HEK293T (cell line): ENCODE results near the gene LGMN.

ENCODE experiments used
- CTCF ChIA-PET: fragments of 350-600 bp; formaldehyde crosslinking; extraction: SDS; loops from one replicate; lab custom pipeline; 2021; ENCODE audit warnings: antibody characterized with exemption, inconsistent platforms; lab: Yijun Ruan, JAX
- POLR2A ChIA-PET: fragments of 350-600 bp; formaldehyde crosslinking; extraction: SDS; loops from one replicate; lab custom pipeline; 2020; ENCODE audit warnings: antibody characterized with exemption, inconsistent platforms; lab: Yijun Ruan, JAX
- DNase-seq: peaks from one replicate; pipeline ENCODE4 v3.0.0; 2012; ENCODE audit warnings: mixed read lengths; ENCODE audit errors: extremely low spot score
- ARNT ChIP-seq: fragments of 450-650 bp; IDR thresholded peaks from 2 replicates; pipeline ENCODE4 v1.6.1; 2017; ENCODE audit warnings: mild to moderate bottlenecking
- BHLHE40 ChIP-seq: fragments of 450-650 bp; IDR thresholded peaks from 2 replicates; pipeline ENCODE4 v1.6.1; 2016; ENCODE audit warnings: mild to moderate bottlenecking, moderate library complexity, borderline replicate concordance
- CTBP1 ChIP-seq: fragments of 450-650 bp; IDR thresholded peaks from 2 replicates; pipeline ENCODE4 v1.6.1; 2016; ENCODE audit warnings: borderline replicate concordance
- ELF4 ChIP-seq: fragments of 450-650 bp; IDR thresholded peaks from 2 replicates; pipeline ENCODE4 v1.6.1; 2017; ENCODE audit warnings: antibody characterized with exemption
- FOXA1 ChIP-seq: fragments of 450-650 bp; IDR thresholded peaks from 2 replicates; pipeline ENCODE4 v1.6.1; 2016; ENCODE audit warnings: mild to moderate bottlenecking
- FOXK2 ChIP-seq: fragments of 450-650 bp; IDR thresholded peaks from 2 replicates; pipeline ENCODE4 v1.6.1; 2016; ENCODE audit warnings: mild to moderate bottlenecking
- FOXM1 ChIP-seq: fragments of 450-650 bp; IDR thresholded peaks from 2 replicates; pipeline ENCODE4 v1.6.1; 2017; ENCODE audit warnings: mild to moderate bottlenecking, borderline replicate concordance
- HDGF ChIP-seq: fragments of 450-650 bp; IDR thresholded peaks from 2 replicates; pipeline ENCODE4 v1.6.1; 2017; ENCODE audit warnings: antibody characterized with exemption, borderline replicate concordance
- L3MBTL2 ChIP-seq: fragments of 450-650 bp; conservative IDR thresholded peaks from 2 replicates; pipeline ENCODE4 v1.6.1; 2016; ENCODE audit warnings: mild to moderate bottlenecking
- LEF1 ChIP-seq: fragments of 450-650 bp; IDR thresholded peaks from 2 replicates; pipeline ENCODE4 v1.6.1; 2017; ENCODE audit warnings: mild to moderate bottlenecking, borderline replicate concordance
- NFRKB ChIP-seq: fragments of 450-650 bp; IDR thresholded peaks from 2 replicates; pipeline ENCODE4 v1.6.1; 2016; ENCODE audit warnings: mild to moderate bottlenecking, moderate library complexity
- PKNOX1 ChIP-seq: fragments of 450-650 bp; IDR thresholded peaks from 2 replicates; pipeline ENCODE4 v1.6.1; 2016
- SP1 ChIP-seq: fragments of 450-650 bp; IDR thresholded peaks from 2 replicates; pipeline ENCODE4 v1.6.1; 2017
- SUZ12 ChIP-seq: fragments of 450-650 bp; IDR thresholded peaks from 2 replicates; pipeline ENCODE4 v1.6.1; 2016; ENCODE audit warnings: mild to moderate bottlenecking
- TARDBP ChIP-seq: fragments of 450-650 bp; IDR thresholded peaks from 2 replicates; pipeline ENCODE4 v1.6.1; 2016
- ZNF384 ChIP-seq: fragments of 450-650 bp; IDR thresholded peaks from 2 replicates; pipeline ENCODE4 v1.6.1; 2016

Gene LGMN

DNA sequence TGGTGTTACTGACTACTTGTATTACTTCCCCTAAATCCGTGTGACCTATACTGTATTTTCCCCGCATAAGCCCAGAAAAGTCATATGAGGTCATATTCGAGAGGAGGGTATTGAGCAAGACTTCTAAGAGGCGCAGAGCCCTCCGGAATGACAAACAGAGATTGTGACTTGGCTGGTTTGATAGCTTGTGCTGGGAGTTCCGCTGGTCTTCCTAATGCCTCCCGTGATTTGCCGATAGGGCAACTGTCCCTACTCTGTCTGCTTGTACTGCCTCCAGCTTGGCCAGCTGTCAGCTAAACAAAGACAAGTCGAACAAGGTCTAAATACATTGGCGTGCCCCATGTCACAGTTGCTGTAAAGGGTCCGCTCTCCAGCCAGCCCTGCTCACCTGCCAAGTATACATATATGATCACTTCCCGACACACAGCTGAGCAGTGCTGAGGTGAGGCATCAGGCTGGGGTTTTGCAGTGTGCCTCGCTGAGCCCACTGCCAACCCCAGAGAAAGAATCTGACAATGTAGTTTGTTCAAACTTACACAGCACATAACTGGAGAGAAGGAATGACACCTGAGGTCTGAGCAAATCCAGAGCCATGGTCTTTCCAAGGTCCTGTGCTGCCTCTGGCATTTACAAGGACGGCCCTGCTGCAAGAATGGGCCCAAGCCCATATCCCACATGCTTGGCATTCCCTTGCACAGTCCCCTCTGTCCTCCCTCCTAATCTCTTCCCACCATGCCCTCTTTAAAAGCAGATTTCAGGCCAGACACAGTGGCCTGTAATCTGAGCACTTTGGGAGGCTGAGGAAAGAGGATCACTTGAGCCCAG lies 23.7 kb downstream of the LGMN start:
- no peak for DNase-seq
- POLR2A ChIA-PET: interaction anchor here (2.2 kb wide), 1 partner anchor 24 kb away, joined by 10 read pairs; the partner anchor contains the start of gene LGMN
- CTCF ChIA-PET: no interaction called here
- no peak for TF ChIP-seq TARDBP
- no peak for TF ChIP-seq SUZ12
- no peak for TF ChIP-seq SP1
- TF ChIP-seq FOXM1: no peak
- no peak for TF ChIP-seq PKNOX1
- no peak for TF ChIP-seq ELF4
- no peak for TF ChIP-seq FOXK2
- TF ChIP-seq CTBP1: no peak
- no peak for TF ChIP-seq L3MBTL2
- no peak for TF ChIP-seq ARNT
- TF ChIP-seq ZNF384: no peak
- TF ChIP-seq FOXA1: no peak
- TF ChIP-seq HDGF: no peak
- TF ChIP-seq LEF1: no peak
- TF ChIP-seq BHLHE40: no peak
- no peak for TF ChIP-seq NFRKB

DNA sequence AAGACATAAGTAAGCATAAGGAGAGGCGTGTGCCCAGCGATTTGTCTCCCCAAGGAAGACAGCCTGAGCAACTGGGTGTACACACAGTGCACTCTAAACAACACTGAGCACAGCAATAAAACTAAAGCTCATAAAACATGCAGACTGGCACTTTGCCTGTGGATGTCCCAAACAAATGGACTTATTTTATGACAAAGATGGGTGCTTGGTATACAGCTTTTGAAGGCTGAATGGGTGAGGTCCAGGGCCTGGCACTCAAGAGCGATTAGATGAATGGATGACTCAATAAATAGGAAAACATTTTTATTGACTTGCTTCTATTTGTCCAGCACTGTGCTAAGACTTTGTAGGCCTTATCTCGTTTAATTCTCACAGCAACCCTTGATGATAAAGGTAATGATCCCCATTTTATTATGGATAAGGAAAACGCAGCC lies 28.5 kb downstream of the LGMN start:
- ChIA-PET POLR2A (no interaction called here), CTCF (interaction anchor here (2.0 kb wide), 1 partner anchor 64 kb away, joined by 4 read pairs; no protein-coding TSS in a partner anchor)

DNA sequence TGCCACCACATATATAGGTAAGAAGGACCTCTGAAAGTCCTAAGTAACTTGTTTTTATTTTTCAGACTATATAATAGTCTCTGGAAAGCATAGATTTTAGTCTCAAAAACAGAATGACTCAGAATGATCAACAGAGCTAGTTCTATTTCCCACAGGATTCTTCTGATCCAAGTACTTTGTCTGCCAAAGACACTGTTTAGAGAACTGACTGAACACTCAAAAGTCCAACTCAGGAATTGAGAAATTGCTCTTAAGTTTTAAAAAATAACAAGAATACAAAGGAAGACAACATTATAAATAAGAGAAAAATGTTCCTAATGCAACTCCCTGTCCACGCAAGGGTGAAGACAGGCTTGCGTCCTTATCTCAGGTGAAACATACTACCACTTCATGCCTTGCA lies 29.0 kb downstream of the LGMN start:
- TF ChIP-seq FOXA1: no peak
- TF ChIP-seq L3MBTL2: no peak
- TF ChIP-seq BHLHE40: no peak
- TF ChIP-seq ELF4: no peak
- CTCF ChIA-PET: interaction anchor here (2.0 kb wide), 1 partner anchor 65 kb away, joined by 4 read pairs; no protein-coding TSS in a partner anchor
- DNase-seq: no peak
- POLR2A ChIA-PET: no interaction called here

More for the DNA sequence above, 28.5 kb downstream of the LGMN start:
- peak; percentile 13; the same call in 1 of the 2 replicates for TF ChIP-seq PKNOX1
- no peak for TF ChIP-seq BHLHE40
- DNase-seq: no peak

DNA sequence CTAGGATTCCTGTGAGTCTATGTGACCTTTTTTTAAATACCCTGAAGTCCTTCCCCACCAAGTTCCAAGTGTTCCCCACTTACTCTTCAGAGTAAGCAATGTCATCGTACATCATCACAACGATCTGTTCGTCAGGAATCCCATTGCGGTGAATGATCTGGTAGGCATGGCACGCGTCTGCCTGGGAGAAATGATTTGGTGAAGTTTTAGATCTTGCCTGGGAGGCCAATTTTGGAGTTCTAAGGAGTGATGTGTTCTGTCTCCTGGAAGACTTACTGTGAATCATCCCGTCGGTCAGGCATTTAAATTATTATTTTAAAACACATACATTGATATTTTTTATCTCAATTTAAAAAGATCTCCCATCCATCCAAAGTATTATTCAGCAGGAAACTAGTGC lies 29.8 kb downstream of the LGMN start:
- DNase-seq: no peak
- no peak for TF ChIP-seq FOXK2
- TF ChIP-seq ELF4: no peak
- TF ChIP-seq CTBP1: no peak
- ChIA-PET POLR2A (no interaction called here), CTCF (no interaction called here)

DNA sequence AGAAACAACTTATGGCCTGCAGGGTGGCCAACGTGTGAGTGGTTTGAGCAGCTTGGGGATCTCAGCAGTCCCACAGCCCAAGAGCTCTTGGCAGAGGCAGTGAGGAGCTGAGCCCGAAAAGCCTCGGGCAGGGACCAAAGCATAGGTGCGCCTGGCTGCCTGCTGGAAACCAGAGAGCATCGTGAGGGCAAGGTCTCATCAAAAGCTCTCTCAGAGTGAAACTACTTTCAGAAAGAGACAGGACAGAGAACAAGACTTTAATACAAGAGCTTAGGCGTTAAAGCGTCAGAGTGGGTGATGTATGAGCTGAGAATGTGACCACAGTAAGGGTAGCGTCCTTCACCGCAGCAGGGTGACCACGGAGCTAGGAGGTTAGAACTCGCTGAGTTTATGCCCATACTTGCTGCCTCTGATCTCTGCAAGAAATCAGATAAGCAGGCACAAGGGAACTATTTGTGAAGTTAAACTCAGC lies 30.8 kb downstream of the LGMN start:
- POLR2A ChIA-PET: no interaction called here
- DNase-seq: no peak
- CTCF ChIA-PET: interaction anchor here (0.6 to 0.8 kb wide), 2 partner anchors 66 to 140 kb away, joined by 3 read pairs; no protein-coding TSS in a partner anchor
- TF ChIP-seq ELF4: no peak
- peak; percentile 27; the same call in 1 of the 2 replicates for TF ChIP-seq PKNOX1

- ChIA-PET CTCF (no interaction called here), POLR2A (no interaction called here)
- no peak for DNase-seq
- TF ChIP-seq SP1 (no peak), FOXA1 (no peak), NFRKB (no peak), L3MBTL2 (no peak), TARDBP (no peak), ARNT (no peak), PKNOX1 (no peak), FOXM1 (no peak), HDGF (no peak), SUZ12 (no peak), CTBP1 (no peak), ZNF384 (no peak), FOXK2 (no peak), ELF4 (no peak), LEF1 (no peak), BHLHE40 (no peak)
Measured at GRCh38 chr14:92716131-92716530, 32.3 kb downstream of the LGMN start.
